CMK (cell line): ENCODE results near the gene LNPK.
"Not testable (repeated sequence)": the region's sequence is repeated elsewhere in the genome, so short reads cannot be mapped to it uniquely, and the experiment has no call there.

Source experiments
- DNase-seq: peaks from one replicate; pipeline ENCODE4 v3.0.0-alpha.2; 2010; ENCODE audit warnings: low read depth

The LNPK gene

GRCh38 chr2:175966839-175967238, 35.2 kb downstream of the LNPK start:
- DNase-seq, result no peak

- DNase-seq, result no peak
Measured at GRCh38 chr2:175965773-175966172, 36.3 kb downstream of the LNPK start.

GRCh38 chr2:175964195-175964594, 37.9 kb downstream of the LNPK start:
- DNase-seq, result no peak

- DNase-seq, result not testable (repeated sequence)
Measured at GRCh38 chr2:175963171-175963570, 38.9 kb downstream of the LNPK start.

GRCh38 chr2:175957845-175958244, 44.2 kb downstream of the LNPK start:
- no peak for DNase-seq

GRCh38 chr2:175955136-175955535, 46.9 kb downstream of the LNPK start:
- DNase-seq, result no peak

GRCh38 chr2:175950512-175950911, 51.6 kb downstream of the LNPK start:
- no peak for DNase-seq

- DNase-seq, result no peak
Measured at GRCh38 chr2:175948191-175948590, 53.9 kb downstream of the LNPK start.

- no peak for DNase-seq
Measured at GRCh38 chr2:175947073-175947472, 55.0 kb downstream of the LNPK start.

- DNase-seq, result no peak
Measured at GRCh38 chr2:175941699-175942098, 60.4 kb downstream of the LNPK start.

GRCh38 chr2:175937216-175937615, 64.9 kb downstream of the LNPK start:
- no peak for DNase-seq

- DNase-seq, result no peak
Measured at GRCh38 chr2:175935289-175936181, 66.5 kb downstream of the LNPK start.

GRCh38 chr2:175932675-175933074, 69.4 kb downstream of the LNPK start:
- no peak for DNase-seq

GRCh38 chr2:175931805-175932204, 70.3 kb downstream of the LNPK start:
- DNase-seq, result no peak

- no peak for DNase-seq
Measured at GRCh38 chr2:175930504-175930903, 71.6 kb downstream of the LNPK start.

GRCh38 chr2:175929850-175930249, 72.2 kb downstream of the LNPK start:
- DNase-seq, result no peak

GRCh38 chr2:175926272-175926671, 75.8 kb downstream of the LNPK start:
- DNase-seq, result no peak

GRCh38 chr2:175922160-175922559, 79.9 kb downstream of the LNPK start:
- no peak for DNase-seq

- no peak for DNase-seq
Measured at GRCh38 chr2:175918935-175919334, 83.1 kb downstream of the LNPK start.

GRCh38 chr2:175914846-175915245, 87.2 kb downstream of the LNPK start:
- no peak for DNase-seq

- DNase-seq, result not testable (repeated sequence)
Measured at GRCh38 chr2:175913849-175914743, 88.0 kb downstream of the LNPK start.

- DNase-seq, result not testable (repeated sequence)
Measured at GRCh38 chr2:175913267-175913666, 88.8 kb downstream of the LNPK start.

- no peak for DNase-seq
Measured at GRCh38 chr2:175904035-175904434, 98.0 kb downstream of the LNPK start.
